ENCODE data around the gene RNU2-63P. TPM values are rescaled to one million over a fixed set of nuclear protein-coding genes. Genes with fewer than 3 reads are reported as not detected.

RNU2-63P gene
- total and polyA plus RNA-seq, 2 of the 8 experiments (the other 6 are each of a cell fraction or from before 2014, with no cell fraction given): 6.6 TPM; not detected in 1

DNA sequence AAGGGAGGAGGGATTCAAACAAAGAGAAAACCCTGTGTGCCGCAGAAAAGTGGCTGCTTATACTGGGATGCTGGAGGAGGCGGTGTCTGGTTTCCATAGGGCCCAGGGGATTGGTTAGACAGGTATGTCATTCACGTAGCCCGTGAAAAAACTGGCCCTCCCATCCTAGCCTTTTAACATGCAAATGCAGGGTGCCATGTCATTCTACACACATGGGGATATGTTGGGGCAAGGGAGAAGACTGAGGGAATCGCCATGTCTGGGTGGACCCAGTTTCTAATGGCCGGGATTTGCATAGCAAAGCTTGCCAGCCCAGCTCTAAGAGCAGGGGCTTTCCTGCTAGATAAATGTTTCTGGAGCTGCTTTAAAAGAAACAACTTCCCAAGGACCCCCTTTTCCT lies 8.2 kb upstream of the RNU2-63P start:
- H2BK120ac ChIP-seq (replicated peaks; ENCODE audit: low read depth, low read length): no peak overlapping the region
- H3K79me1 ChIP-seq (ENCODE audit: low read depth, low read length): no peaks in the 10 kb centered on the region
- 8% methylated on average over 6 of the region's 6 CpGs; no CpG with 5 or more reads in 1 of the 2 experiments for WGBS, 2 experiments (ENCODE audit: extremely low coverage in 1 of 2, insufficient coverage in 1 of 2, insufficient read length in 1 of 2, insufficient replicate concordance in 2 of 2, low coverage in 1 of 2, low lambda C conversion rate in 2 of 2, missing lambda C conversion rate in 1 of 2)
- no peak overlapping the region for H2BK5ac ChIP-seq (ENCODE audit: low read depth, low read length)
- H2BK15ac ChIP-seq (ENCODE audit: low read length): no peak overlapping the region
- FAIRE-seq: peak; percentile 98
- peaks cover 0 to 5% (median 4%) of the 10 kb centered on the region in 4 experiments; a peak in 3 of 7 replicates for H3K4me1 ChIP-seq (replicated peaks in 1 of 4; ENCODE audit: control insufficient read depth in 3 of 4, insufficient read depth in 4 of 4, low read length in 3 of 4)
- peak overlapping the region in 1 of 4 experiments; percentile 15; a peak in 1 of 8 replicates for H3K4me3 ChIP-seq (ENCODE audit: extremely low read depth in 1 of 4, insufficient read depth in 2 of 4, low read depth in 3 of 4, low read length in 4 of 4)
- no peak overlapping the region for H3K23ac ChIP-seq (ENCODE audit: insufficient read length)
- no peak overlapping the region for H2BK12ac ChIP-seq (ENCODE audit: low read depth, low read length)
- no peak overlapping the region for H3K14ac ChIP-seq (ENCODE audit: insufficient read length)
- no peak overlapping the region for H2AFZ ChIP-seq (ENCODE audit: low read length)
- ChIA-PET CTCF (ENCODE audit: partially characterized antibody) (interaction anchor here (0.6 to 2.6 kb wide), 5 partner anchors 36 to 528 kb away, joined by 3 to 10 read pairs (median 3); no protein-coding TSS in a partner anchor), POLR2A (ENCODE audit: partially characterized antibody) (interaction anchor here (0.6 to 5.5 kb wide), 5 partner anchors 8 to 712 kb away, joined by 3 to 41 read pairs (median 5); partner anchors contain the start of gene RNU2-63P)
- H3K23me2 ChIP-seq (ENCODE audit: low read depth, low read length): no peaks in the 10 kb centered on the region
- H2BK20ac ChIP-seq (ENCODE audit: low read length): no peak overlapping the region
- peak; percentile 76 to 83 for DNase-seq (ENCODE audit: low read depth in 1 of 2, low spot score in 2 of 2)
- no peak overlapping the region for H3K56ac ChIP-seq (replicated peaks; ENCODE audit: insufficient read length, low read depth, low read length)
- H4K20me1 ChIP-seq (replicated peaks in 1 of 2; ENCODE audit: control insufficient read depth in 1 of 2, insufficient read depth in 2 of 2, low read length in 2 of 2): no peaks in the 10 kb centered on the region
- no peak overlapping the region for H4K91ac ChIP-seq (replicated peaks; ENCODE audit: insufficient read length, low read length)
- H3K27ac ChIP-seq (ENCODE audit: low read depth, low read length): peak overlapping the region; percentile 17; the same call in 1 of the 2 replicates
- H3K36me3 ChIP-seq (ENCODE audit: control insufficient read depth in 2 of 4, insufficient read depth in 4 of 4, low read length in 3 of 4): peaks cover 0 to 5% (median under 1%) of the 10 kb centered on the region in 4 experiments; a peak in 5 of 8 replicates
- H3K9me3 ChIP-seq (ENCODE audit: insufficient read depth in 2 of 2, low read depth in 1 of 2, low read length in 1 of 2): no peaks in the 10 kb centered on the region
- H3K4me2 ChIP-seq (ENCODE audit: insufficient read depth in 1 of 2, low read depth in 2 of 2, low read length in 2 of 2): peak overlapping the region; percentile 32 to 42; a peak in 2 of 4 replicates
- no peaks in the 10 kb centered on the region for H3K79me2 ChIP-seq (ENCODE audit: control insufficient read depth in 1 of 2, insufficient read depth in 2 of 2, low read length in 2 of 2)
- H3K9ac ChIP-seq (replicated peaks in 1 of 4; ENCODE audit: extremely low read depth in 1 of 4, low read depth in 3 of 4, low read length in 3 of 4): no peak overlapping the region
- no peak overlapping the region for H4K8ac ChIP-seq (ENCODE audit: extremely low read depth, insufficient read depth, low read length)
- no peaks in the 10 kb centered on the region for H3K27me3 ChIP-seq (replicated peaks in 1 of 4; ENCODE audit: control insufficient read depth in 3 of 4, extremely low read depth in 1 of 4, insufficient read depth in 3 of 4, low read length in 3 of 4)
- no peak overlapping the region for H3K4ac ChIP-seq (replicated peaks; ENCODE audit: insufficient read length, low read depth, low read length)
- H3K18ac ChIP-seq (ENCODE audit: extremely low read depth, low read length): no peak overlapping the region
- H4K5ac ChIP-seq (ENCODE audit: insufficient read length, low read depth, low read length): no peak overlapping the region
- H2AK5ac ChIP-seq (ENCODE audit: low read depth, low read length): no peak overlapping the region
- TF ChIP-seq, protein P1, sequence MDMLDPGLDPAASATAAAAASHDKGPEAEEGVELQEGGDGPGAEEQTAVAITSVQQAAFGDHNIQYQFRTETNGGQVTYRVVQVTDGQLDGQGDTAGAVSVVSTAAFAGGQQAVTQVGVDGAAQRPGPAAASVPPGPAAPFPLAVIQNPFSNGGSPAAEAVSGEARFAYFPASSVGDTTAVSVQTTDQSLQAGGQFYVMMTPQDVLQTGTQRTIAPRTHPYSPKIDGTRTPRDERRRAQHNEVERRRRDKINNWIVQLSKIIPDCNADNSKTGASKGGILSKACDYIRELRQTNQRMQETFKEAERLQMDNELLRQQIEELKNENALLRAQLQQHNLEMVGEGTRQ (IDR thresholded peaks at IDR 0.05; ENCODE audit: low read length): no peak
- TF ChIP-seq SP4 (IDR thresholded peaks at IDR 0.05; ENCODE audit: low read length): no peak
- TF ChIP-seq, protein P2, sequence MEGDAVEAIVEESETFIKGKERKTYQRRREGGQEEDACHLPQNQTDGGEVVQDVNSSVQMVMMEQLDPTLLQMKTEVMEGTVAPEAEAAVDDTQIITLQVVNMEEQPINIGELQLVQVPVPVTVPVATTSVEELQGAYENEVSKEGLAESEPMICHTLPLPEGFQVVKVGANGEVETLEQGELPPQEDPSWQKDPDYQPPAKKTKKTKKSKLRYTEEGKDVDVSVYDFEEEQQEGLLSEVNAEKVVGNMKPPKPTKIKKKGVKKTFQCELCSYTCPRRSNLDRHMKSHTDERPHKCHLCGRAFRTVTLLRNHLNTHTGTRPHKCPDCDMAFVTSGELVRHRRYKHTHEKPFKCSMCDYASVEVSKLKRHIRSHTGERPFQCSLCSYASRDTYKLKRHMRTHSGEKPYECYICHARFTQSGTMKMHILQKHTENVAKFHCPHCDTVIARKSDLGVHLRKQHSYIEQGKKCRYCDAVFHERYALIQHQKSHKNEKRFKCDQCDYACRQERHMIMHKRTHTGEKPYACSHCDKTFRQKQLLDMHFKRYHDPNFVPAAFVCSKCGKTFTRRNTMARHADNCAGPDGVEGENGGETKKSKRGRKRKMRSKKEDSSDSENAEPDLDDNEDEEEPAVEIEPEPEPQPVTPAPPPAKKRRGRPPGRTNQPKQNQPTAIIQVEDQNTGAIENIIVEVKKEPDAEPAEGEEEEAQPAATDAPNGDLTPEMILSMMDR (IDR thresholded peaks at IDR 0.05; ENCODE audit: control extremely low read depth in 1 of 3, insufficient read depth in 1 of 3, low read depth in 1 of 3, low read length in 3 of 3): no peak
- no peak for TF ChIP-seq CBX8 (IDR thresholded peaks at IDR 0.05; ENCODE audit: borderline replicate concordance, low read depth, low read length)
- peak; percentile 26; the same call in 1 of the 2 replicates for TF ChIP-seq CHD2 (IDR thresholded peaks at IDR 0.05; ENCODE audit: low read length)
- TF ChIP-seq RXRA (IDR thresholded peaks at IDR 0.05; ENCODE audit: insufficient read depth, low read depth, low read length): no peak
- TF ChIP-seq HDAC2 (IDR thresholded peaks at IDR 0.05; ENCODE audit: borderline replicate concordance in 1 of 2, low read depth in 2 of 2, low read length in 2 of 2): no peak
- TF ChIP-seq NRF1 (IDR thresholded peaks at IDR 0.05; ENCODE audit: low read depth, low read length): no peak
- TF ChIP-seq RBBP5 (IDR thresholded peaks at IDR 0.05; ENCODE audit: borderline replicate concordance, low read depth, low read length): no peak

Measured in H1 (cell line).